Measurements from ENCODE around the gene PRDM9. TPM values are rescaled to one million over a fixed set of nuclear protein-coding genes. Genes with fewer than 3 reads are reported as not detected.

PRDM9 gene
- total RNA-seq = not detected

DNA sequence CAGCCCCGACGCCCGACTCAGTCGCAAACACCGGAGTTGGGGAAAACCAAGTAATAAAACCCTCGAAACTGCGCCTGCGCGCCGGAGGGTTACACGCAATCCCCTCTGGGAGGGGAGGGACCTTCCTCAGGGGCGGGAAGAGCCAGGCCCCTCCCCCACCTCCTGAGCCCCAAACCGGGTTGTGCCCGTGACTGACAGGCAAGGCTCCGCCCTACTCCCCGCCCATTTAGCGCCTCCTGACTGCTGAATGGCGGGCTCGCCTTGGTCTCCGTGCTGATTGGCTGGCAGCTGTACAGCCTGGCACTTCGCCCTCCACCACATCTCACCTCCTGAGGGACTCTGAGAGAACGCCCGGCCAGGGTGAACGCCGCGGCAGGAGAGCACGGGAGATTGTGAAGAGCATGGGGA is at the start of gene PRDM9:
PRDM9 (plus strand) TSS at position 332 of the 408 bp plus-strand sequence. CDS start 1,425 bp downstream, outside the sequence.
- no peak within 1 kb of the TSS for H3K4me3 Mint-ChIP-seq
- H3K27ac Mint-ChIP-seq = no peak within 1 kb of the TSS
- ChIA-PET POLR2A (no interaction called here), CTCF (no interaction called here)
- TF ChIP-seq, protein P1, sequence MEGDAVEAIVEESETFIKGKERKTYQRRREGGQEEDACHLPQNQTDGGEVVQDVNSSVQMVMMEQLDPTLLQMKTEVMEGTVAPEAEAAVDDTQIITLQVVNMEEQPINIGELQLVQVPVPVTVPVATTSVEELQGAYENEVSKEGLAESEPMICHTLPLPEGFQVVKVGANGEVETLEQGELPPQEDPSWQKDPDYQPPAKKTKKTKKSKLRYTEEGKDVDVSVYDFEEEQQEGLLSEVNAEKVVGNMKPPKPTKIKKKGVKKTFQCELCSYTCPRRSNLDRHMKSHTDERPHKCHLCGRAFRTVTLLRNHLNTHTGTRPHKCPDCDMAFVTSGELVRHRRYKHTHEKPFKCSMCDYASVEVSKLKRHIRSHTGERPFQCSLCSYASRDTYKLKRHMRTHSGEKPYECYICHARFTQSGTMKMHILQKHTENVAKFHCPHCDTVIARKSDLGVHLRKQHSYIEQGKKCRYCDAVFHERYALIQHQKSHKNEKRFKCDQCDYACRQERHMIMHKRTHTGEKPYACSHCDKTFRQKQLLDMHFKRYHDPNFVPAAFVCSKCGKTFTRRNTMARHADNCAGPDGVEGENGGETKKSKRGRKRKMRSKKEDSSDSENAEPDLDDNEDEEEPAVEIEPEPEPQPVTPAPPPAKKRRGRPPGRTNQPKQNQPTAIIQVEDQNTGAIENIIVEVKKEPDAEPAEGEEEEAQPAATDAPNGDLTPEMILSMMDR (IDR thresholded peaks at IDR 0.05) = no peak
- no peak for ATAC-seq
- no peaks in the 10 kb centered on the region for H3K36me3 Mint-ChIP-seq (ENCODE audit: low read depth)
- DNase-seq = peak; percentile 1
- intact Hi-C loops (cut with micrococcal nuclease) = no loop called here
- no peaks in the 10 kb centered on the region for H3K4me1 Mint-ChIP-seq (ENCODE audit: low read depth)
- no peaks in the 10 kb centered on the region for H3K27me3 Mint-ChIP-seq
- peaks cover 25% of the 10 kb centered on the region for H3K9me3 Mint-ChIP-seq

DNA sequence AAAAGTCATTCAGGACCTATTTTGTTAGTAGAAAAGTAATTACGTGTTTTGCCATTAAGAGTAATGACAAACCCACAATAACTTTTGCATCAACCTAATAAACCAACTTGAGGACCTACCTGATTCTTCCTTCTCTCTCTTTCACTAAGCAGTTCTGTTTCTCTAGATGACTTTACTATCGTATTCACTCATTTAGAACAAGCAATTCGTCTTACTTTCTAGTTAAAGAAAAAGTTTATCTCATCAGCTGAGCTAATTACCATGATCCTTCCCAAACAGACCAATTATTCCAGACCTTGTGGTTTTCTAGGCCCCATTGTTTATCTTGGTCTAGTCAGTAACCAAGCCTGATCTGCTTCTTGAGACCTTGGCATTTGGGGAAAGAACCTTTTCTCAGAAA is 49.6 kb upstream of the PRDM9 start:
- ChIA-PET CTCF (no interaction called here), POLR2A (no interaction called here)
- no peaks in the 10 kb centered on the region for H3K27me3 Mint-ChIP-seq
- H3K4me3 Mint-ChIP-seq = no peak overlapping the region
- H3K4me1 Mint-ChIP-seq (ENCODE audit: low read depth) = no peaks in the 10 kb centered on the region
- TF ChIP-seq, protein P1 (IDR thresholded peaks at IDR 0.05) = no peak
- ATAC-seq = no peak
- DNase-seq = no peak
- H3K27ac Mint-ChIP-seq = no peak overlapping the region
- intact Hi-C loops (cut with micrococcal nuclease) = no loop called here
- H3K9me3 Mint-ChIP-seq = peaks cover 4% of the 10 kb centered on the region
- H3K36me3 Mint-ChIP-seq (ENCODE audit: low read depth) = no peaks in the 10 kb centered on the region

DNA sequence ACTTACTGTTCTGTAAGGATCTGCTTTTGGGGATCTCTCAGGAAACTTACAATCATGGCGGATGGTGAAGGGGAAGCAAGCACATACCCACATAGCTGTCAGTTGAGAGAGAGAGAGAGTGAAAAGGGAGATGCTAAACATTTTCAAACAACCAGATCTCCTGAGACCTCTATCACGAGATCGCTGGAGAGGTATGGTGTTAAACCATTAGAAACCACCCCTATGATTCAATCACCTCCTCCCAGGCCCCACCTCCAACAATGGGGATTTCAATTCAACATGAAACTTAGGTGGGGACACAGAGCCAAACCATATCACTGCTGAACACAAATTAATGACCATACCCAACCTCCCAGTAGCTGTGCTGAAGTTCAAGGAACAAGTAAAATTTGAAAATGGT is 48.2 kb upstream of the PRDM9 start:
- Mint-ChIP-seq H3K4me3 (no peak overlapping the region), H3K4me1 (ENCODE audit: low read depth) (no peaks in the 10 kb centered on the region), H3K36me3 (ENCODE audit: low read depth) (no peaks in the 10 kb centered on the region), H3K9me3 (peaks cover 8% of the 10 kb centered on the region), H3K27ac (no peak overlapping the region), H3K27me3 (no peaks in the 10 kb centered on the region)
- TF ChIP-seq, protein P1 (IDR thresholded peaks at IDR 0.05) = no peak
- intact Hi-C loops (cut with micrococcal nuclease) = no loop called here
- no peak for DNase-seq
- ChIA-PET CTCF (no interaction called here), POLR2A (no interaction called here)
- no peak for ATAC-seq

DNA sequence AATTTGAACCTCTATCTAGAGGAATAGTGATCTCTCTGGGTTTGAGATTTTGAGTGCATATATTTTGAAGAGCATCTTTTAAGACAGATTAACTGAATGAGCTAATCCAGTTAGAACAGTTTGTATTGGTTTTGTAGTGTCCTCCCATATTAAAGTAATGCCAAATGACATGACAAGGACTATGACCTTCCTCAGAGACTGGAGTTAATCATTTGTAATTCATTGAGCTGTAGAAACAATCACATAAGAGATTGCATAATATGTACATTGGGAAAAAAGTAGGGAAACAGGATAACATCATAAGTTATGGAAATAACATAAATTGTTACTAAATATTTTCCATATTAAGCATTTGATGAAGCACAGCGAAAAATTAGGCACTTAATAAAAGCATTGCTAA is 45.8 kb upstream of the PRDM9 start:
- no peaks in the 10 kb centered on the region for H3K4me1 Mint-ChIP-seq (ENCODE audit: low read depth)
- H3K9me3 Mint-ChIP-seq = peaks cover 8% of the 10 kb centered on the region
- CTCF ChIA-PET = no interaction called here
- ATAC-seq (no peak), DNase-seq (no peak)
- intact Hi-C loops (cut with micrococcal nuclease) = no loop called here
- H3K27ac Mint-ChIP-seq = no peak overlapping the region
- H3K27me3 Mint-ChIP-seq = no peaks in the 10 kb centered on the region
- POLR2A ChIA-PET = no interaction called here
- no peak overlapping the region for H3K4me3 Mint-ChIP-seq
- TF ChIP-seq, protein P1 (IDR thresholded peaks at IDR 0.05) = no peak
- H3K36me3 Mint-ChIP-seq (ENCODE audit: low read depth) = no peaks in the 10 kb centered on the region

DNA sequence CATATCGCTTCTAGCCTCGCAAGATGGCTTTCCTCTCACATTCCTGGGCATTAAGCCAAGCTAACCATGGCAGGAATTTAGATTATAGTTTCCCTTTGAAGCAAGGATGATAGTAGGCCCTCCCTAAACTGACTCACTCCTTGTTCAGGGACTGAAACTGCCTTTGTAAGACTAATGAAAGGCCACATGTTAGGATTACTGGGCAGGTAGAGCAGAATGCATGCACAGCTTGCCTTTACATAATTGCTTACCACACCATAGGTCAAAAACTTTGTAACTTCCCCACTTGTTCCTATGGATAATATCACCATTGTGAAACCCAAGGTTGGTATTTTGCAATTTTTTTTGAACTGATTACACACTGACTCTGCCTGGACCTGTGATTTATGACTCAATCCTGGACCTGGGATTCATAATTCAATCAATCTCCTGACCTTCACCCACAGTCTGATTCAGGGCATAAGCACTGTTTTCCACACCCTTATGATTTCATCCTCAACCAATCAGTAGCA is 41.0 kb upstream of the PRDM9 start:
- H3K36me3 Mint-ChIP-seq (ENCODE audit: low read depth) = no peaks in the 10 kb centered on the region
- H3K27me3 Mint-ChIP-seq = no peaks in the 10 kb centered on the region
- intact Hi-C loops (cut with micrococcal nuclease) = no loop called here
- H3K4me1 Mint-ChIP-seq (ENCODE audit: low read depth) = no peaks in the 10 kb centered on the region
- peaks cover 20% of the 10 kb centered on the region for H3K9me3 Mint-ChIP-seq
- no peak for DNase-seq
- TF ChIP-seq, protein P1 (IDR thresholded peaks at IDR 0.05) = no peak
- ATAC-seq = no peak
- no peak overlapping the region for H3K4me3 Mint-ChIP-seq
- ChIA-PET CTCF (no interaction called here), POLR2A (no interaction called here)
- H3K27ac Mint-ChIP-seq = no peak overlapping the region
